ENCODE results near the gene ZBTB8OS.
"Not testable (repeated sequence)": the region's sequence is repeated elsewhere in the genome, so short reads cannot be mapped to it uniquely, and the experiment has no call there.

ZBTB8OS gene

DNA sequence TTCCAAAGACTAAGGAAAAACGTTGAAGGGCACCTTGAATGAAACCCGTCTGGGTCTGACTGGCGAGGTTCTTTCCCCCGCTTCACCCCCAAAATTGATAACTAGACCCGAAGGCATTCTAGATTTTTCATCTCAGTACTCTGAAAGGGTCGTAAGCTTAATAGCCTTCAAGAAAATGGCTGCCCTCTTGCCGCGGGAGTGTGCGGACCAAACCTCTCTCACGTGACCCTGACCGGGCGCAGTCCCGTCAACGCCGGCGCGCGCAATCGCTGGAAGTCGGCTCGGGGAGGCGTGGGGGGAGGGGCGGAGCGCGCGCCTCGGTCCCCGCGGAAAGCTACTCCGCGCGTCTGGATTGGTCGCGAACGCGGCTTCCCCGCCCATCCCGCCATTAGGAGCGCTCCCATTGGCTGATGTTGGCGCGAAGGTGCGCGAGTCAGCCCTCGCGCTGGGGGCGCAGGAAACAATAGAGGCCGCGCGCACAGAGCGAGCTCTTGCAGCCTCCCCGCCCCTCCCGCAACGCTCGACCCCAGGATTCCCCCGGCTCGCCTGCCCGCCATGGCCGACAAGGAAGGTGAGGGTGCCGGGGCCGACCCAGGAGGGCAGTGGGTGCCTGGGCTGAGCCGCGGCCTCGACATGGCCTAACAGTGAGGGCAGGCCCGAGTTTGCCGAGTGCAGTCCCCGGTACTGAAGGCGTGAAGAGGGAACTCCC lies 556 bp upstream of the ZBTB8OS start, which contains the start of gene RBBP4:
TSS of gene RBBP4 (plus strand) at position 457 of the 709 bp plus-strand sequence. CDS start at position 556, 99 bp downstream.
- DNase-seq (ENCODE audit: low read depth, low spot score): peak; percentile 96

DNA sequence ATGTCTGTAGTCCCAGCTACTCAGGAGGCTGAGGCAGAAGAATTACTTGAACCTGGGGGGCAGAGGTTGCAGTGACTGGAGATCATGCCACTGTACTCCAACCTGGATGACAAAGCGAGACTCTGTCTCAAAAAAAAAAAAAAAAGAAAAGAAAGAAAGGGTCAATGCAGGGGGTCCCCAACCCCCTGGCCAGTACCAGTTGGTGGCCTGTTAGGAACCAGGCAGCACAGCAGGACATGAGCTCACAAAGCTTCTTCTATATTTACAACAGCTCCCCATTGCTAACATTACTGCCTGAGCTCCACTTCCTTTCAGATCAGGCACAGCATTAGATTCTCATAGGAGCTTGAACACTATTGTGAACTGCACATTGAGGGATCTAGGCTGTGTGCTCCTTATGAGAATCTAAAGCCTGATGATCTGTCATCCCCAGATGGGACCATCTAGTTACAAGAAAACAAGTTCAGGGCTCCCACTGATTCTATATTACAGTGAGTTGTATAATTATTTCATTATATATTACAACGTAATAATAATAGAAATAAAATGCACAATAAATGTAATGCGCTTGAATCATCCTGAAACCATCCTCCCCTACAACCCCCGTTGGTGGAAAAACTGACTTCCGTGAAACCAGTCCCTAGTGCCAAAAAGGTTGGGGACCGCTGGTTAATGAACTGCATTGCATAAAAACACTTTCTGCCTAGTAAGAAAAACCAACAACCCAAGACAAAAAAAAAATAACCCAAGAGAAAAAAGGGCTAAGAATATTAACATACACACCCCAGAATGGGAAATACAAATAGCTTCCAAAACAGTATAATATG lies 2.8 kb downstream of the ZBTB8OS start:
- DNase-seq (ENCODE audit: low read depth, low spot score): no peak

DNA sequence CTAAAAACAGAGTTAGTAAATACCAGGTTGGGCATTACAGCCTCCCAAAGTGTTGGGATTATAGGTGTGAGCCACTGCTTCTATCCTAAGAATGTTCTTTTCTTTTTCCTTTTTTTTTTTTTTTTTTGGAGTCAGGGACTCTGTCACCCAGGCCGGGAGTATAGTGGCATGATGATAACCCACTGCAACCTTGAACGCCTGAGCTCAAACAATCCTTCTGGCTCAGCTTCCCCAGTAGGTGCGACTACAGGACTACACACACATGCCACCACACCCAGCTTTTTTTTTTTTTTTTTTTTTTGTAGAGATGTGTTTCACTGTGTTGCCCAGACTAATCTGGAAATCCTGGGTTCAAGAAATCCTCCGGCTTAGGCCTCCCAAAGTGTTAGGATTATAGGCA lies 5.9 kb downstream of the ZBTB8OS start:
- DNase-seq (ENCODE audit: low read depth, low spot score): no peak

DNA sequence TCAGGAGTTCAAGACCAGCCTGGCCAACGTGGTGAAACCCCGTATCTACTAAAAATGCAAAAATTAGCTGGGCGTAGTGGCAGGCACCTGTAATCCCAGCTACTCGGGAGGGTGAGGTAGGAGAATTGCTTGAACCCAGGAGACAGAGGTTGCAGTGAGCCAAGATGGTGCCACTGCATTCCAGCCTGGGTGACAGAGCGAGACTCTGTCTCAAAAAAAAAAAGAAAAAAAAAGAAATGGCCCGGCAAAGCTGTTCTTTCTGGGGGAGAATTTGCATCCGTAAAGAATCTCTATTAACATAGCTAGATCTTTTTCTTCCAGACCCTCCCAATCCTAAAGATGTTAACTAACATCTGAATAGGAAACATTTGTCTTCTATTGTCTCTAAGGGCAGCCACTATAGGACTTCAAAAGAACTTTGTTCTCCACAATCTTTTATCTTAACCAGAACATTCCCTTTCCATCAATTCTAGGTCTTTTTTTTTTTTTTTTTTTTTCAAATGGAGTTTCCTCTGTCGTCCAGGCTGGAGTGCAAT lies 8.0 kb downstream of the ZBTB8OS start:
- not testable (repeated sequence) for DNase-seq (ENCODE audit: low read depth, low spot score)

DNA sequence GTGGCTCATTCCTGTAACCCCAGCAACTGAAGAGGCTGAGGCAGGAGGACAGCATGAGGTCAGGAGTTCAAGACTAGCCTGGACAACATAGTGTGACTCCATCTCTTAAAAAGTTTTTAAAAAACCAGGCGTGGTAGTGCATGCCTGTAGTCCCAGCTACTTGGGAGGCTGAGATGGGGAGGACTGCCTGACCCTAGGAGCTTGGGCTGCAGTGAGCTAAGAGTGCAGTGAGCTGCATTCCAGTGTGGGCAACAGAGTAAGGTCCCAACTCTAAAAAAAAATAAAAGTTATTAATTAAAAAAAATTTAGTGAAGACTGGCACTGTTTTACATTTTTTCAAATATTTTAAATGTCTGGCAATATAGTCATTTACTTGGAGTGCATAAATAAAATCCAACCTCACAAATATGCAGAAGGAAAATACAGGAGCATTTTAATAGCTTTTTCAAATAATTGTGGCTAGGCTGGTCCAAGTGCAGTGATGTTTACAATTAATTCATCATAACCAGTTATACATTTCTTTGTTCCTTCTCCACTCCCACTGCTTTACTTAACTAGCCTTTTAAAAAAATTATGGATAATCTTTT lies 10.8 kb downstream of the ZBTB8OS start:
- DNase-seq (ENCODE audit: low read depth, low spot score): no peak

DNA sequence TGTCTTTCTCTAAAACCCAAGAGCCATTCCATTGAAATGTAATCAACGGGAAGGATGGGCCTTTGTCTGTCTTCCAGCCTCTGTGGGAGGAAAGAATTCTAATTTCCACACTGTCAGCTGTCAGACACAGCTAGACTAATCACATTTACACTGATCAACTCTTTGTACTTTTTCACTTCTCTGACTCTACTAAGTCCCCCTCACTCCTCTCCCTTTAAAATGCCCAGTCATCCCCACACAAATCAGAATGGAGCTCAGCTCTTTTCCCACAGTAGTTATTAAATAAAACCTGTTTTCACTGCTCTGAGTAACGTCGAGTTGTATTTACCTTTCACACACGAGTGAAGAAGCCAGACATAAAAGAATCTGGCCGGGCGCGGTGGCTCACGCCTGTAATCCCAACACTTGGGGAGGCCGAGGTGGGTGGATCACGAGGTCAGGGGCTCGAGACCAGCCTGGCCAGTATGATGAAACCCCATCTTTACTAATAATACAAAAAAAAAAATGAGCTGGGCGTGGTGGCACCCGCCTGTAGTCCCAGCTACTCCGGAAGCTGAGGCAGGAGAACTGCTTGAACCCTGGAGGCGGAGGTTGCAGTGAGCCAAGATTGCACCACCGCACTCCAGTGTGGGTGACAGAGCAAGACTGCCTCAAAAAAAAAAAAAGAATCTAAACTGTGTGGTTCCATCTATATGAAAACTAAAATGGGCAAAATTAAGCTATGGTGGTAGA lies 13.3 kb downstream of the ZBTB8OS start:
- no peak for DNase-seq (ENCODE audit: low read depth, low spot score)

DNA sequence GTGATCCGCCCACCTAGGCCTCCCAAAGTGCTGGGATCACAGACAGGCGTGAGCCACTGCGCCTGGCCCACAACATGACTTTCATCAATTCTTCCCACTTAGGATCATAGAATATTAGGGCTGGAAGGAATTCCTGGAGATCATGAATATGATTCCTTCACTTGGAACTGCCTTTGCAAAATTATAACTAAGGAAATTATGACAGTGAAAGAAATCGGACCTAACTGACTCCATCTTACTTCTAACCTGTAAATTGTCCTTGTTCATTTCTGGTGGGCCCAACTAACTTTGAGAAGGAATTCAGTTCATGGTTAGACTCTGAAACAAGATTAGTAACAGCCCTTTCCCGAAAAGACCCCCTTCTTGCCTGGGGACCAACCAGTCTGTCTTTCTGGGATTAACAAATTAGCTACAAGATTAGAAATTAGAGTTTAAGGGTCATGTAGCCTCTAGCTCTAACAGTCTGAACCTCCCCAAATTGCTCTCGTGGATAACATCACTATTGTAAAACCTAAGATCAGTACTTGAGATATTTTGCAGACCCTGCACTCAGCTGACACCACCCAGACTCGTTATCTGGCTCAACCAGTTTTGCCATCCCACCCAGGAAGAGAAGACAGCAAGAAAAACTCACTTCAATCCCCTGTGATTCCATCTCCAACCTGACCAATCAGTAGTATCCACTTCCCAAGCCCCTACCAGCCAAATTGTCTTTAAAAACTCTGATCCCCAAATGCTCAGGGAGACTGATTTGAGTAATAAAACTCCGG lies 14.7 kb downstream of the ZBTB8OS start:
- DNase-seq (ENCODE audit: low read depth, low spot score): no peak

DNA sequence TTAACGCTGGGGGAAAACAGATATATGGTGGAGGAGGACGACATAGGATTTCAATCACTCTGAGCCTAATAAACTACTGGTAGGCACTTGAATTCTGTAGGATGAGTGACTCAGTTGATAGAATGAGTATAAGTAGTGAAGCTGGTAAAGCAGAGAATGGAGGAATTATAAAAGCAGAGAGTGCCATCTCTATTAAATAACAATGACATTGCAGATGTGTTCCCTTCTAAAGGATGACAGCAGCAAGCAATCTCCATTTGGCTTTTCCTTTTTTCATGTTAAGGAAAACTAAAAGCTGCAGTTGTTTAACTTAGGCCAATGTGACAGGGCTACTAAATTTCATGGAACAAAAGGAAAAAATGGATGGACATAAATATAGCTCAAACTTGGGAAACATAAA lies 17.5 kb downstream of the ZBTB8OS start:
- no peak for DNase-seq (ENCODE audit: low read depth, low spot score)

DNA sequence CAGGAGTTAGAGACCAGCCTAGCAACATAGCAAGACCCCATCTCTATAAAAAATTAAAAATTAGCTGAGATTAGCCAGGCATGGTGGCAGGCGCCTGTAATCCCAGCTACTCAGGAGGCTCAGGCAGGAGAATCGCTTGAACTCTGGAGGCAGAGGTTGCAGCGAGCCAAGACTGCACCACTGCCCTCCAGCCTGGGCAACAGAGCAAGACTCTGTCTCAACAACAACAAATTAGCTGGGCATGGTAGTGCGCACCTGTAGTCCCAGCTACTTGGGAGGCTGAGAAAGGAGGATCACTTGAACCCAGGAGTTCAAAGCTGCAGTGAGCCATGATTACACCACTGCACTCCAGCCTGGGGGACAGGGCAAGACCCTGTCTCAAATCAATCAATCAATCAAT lies 20.2 kb downstream of the ZBTB8OS start:
- DNase-seq (ENCODE audit: low read depth, low spot score): not testable (repeated sequence)

DNA sequence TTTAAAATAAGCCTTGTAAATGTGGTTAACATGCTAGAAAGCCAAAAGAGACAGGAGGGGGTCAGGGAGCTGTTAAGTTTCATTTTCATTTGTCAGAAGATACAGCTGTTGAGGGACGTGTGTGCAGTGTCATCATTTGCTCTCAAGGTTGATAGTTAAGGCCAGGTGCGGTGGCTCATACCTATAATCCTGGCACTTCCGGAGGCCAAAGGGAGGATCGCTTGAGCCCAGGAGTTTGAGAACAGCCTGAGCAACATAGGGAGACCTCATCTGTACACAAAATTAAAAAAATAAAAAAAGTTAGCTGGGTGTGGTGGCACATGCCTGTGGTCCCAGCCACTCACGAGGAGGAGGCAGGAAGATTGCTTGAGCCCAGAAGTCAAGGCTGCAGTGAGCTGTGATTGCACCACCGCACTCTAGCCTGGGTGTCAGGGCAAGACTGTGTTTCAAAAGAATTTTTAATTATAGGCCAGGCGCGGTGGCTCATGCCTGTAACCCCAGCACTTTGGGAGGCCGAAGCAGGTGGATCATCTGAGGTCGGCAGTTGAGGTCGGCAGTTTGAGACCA lies 22.7 kb downstream of the ZBTB8OS start:
- no peak for DNase-seq (ENCODE audit: low read depth, low spot score)

DNA sequence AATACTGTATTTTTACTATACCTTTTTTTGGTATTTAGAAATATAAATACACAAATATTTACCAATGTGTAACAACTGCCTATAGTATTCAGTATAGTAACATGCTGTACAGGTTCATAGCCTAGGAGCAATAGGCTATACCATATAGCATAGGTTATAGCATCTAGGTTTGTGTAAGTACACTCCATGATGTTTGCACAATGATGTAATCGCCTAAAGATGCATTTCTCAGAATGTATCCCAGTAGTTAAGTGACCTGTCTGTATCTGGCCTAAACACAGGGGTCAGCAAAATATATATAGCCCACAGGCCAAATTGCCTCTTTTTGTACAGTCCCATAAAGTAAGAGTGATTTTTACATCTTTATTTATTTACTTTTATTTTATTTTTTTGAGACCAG lies 24.2 kb downstream of the ZBTB8OS start:
- DNase-seq (ENCODE audit: low read depth, low spot score): no peak

DNA sequence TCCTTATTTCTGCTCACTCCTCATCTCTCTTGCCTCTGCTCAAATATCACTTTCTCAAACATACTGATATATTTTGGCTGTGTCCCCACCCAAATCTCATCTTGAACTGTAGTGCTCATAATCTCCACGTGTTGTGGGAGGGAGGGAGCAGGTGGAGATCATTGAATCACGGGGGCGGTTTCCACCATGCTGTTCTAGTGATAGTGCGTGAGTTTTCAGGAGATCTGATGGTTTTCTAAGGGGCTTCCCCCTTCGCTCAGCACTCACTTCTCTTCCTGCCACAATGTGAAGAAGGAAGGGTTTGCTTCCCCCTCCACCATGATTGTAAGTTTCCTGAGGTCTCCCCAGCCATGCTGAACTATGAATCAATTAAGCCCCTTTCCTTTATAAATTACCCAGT lies 26.6 kb downstream of the ZBTB8OS start:
- no peak for DNase-seq (ENCODE audit: low read depth, low spot score)

DNA sequence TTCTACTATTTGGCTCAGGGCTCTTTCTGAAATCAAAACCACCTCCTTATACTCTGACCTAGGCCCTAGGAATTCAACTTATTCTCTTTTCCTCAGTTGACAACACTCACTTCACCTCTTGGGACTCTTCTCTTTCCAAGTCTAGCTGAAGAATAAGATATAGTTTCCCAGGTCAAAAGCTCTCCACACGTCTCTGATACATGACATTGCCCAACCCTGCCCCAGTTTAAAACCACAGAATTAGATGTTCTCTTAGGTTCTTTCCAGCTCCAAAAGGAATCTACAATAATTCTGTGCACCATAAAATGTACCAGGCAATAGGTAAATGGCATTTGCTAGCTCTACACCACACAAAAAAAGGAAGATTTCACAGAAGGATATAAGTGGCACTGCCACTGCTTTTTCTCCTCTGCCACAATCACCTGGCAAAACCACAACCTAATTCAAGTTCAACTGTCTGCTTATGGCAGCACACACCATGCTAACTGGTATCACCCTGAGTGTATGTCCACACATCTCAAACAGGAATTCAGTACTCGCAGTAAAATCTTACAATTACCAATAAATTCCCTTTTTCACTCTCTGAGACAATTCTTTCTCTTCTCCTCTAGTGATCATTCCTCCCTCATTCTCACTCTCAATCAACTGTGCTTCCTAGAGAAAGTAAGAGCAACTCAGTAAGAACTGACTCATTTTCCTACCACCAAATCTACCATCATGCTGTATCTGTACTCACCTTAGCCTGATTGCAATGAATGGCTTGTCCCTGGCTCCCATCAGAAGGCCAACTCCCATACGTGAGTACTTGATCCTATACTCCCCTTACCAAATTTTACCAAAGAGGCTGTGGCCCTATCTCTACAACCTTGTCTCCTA lies 27.3 kb downstream of the ZBTB8OS start:
- DNase-seq (ENCODE audit: low read depth, low spot score): no peak

DNA sequence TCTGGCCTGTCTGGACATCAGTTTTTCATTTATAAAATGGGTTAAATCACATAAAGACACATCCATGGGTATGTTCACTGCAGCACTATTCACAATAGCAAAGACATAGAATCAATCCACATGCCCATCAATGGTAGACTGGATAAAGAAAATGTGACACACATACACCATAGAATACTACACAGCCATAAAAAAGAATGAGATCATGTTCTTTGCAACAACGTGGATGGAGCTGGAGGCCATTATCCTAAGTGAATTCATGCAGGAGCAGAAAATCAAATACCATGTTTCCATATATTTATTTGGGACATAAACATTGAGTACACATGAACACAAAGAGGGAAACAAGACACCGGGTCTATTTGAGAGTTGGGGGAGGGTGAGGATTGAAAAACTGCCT lies 28.1 kb downstream of the ZBTB8OS start:
- no peak for DNase-seq (ENCODE audit: low read depth, low spot score)

DNA sequence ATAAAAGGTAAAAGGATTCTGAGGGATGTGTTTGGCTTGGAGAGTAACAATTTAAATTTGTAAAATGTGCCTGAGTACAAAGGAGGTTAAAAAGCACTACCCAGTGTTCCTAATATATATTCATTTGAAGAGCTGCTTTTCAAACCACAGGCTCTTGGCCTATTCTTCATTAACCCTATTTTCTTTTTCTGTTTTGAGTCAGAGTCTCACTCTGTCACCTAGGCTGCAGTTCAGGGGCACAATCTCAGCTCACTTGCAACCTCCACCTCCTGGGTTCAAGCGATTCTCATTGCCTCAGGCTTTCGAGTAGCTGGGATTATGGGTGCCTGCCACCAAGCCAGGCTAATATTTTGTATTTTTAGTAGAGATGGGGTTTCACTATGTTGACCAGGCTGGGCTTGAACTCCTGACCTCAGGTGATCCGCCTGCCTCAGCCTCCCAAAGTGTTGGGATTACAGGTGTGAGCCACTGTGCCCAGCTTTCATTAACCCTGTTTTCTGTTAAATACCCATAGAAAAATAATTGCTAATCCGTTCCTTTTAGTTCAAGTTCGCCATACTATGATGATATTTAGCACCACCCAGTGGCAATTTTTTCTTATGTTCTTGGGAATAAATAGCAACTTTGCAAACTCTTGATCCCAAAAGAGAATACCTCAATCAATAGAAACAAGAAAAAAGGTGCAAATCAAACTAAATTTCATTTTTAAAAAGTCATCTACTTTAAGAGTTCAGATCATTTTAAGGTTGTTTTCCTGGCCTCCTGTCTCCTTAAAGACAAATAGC lies 30.5 kb downstream of the ZBTB8OS start:
- DNase-seq (ENCODE audit: low read depth, low spot score): no peak

DNA sequence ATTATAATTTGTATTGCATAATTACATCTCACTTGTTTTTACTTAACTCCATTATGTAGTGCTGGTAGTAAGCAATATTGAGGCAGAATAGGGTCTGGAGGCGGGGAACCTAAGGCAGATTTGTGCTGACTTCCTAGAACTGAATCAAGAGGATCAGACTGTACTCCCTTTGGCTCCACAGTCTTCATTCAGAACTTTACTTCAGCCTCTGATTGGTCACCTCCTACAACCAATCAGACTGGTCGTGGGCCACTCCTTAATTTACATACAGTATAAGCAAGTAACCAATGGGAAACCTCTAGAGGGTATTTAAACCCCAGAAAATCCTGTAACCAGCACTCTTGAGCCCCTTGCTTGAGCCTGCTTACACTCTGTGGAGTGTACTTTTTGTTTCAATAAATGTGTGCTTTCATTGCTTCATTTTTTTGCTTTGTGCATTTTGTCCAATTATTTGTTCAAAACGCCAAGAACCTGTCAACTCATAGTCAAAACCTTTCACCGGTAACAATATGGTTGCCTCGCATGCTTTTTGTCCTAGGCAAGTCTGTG lies 31.6 kb downstream of the ZBTB8OS start:
- DNase-seq (ENCODE audit: low read depth, low spot score): no peak

DNA sequence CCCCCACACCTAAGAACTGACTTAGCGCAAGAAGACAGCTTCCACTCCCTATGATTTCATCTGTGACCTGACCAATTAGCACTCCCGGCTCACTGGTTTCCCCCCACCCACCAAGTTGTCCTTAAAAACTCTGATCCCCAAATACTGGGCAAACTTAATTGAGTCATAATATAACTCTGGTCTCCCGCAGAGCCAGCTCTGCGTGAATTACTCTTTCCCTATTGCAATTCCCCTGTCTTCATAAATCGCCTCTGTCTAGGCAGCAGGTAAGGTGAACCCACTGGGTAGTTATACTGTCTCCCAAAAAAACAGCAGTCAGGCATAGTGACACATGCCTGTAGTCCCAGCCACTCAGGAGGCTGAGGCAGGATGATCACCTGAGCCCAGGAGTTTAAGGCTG lies 36.9 kb downstream of the ZBTB8OS start:
- DNase-seq (ENCODE audit: low read depth, low spot score): no peak

DNA sequence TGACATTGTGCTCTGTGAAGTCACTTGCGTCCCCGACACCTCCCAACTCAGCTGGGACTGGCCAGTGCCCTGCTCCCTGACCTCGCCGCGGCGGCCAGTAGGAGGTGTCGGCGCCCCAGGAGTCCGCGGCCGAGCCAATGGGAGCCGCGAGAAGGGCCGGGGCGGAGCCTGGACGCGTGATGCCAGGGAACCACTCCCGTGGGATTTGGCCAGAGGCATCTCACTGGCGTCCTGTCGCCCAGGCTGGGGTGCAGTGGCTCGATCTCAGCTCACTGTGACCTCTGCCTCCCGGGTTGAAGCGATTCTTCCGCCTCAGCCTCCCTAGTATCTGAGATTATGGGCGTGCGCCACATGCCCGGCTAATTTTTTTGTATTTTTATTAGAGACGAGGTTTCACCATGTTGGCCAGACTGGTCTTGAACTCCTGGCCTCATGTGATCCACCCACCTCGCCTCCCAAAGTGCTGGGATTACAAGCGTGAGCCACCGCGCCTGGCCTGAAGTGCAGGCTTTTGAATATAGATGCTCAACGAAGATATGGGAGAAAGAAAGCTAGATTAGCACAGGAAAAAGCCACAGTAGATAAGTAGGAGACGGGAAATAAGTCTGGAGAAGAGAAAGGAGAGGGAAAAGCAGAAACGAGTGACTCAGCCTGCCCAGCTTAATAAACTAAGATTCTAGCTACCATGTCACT lies 38.0 kb downstream of the ZBTB8OS start:
- DNase-seq (ENCODE audit: low read depth, low spot score): no peak

Measured in brain pericyte (primary cell).